Astrocyte of the spinal cord (primary cell): ENCODE results near the gene NUP42.

Experiments
- DNase-seq: peaks from one replicate; pipeline ENCODE4 v3.0.0; 2011; ENCODE audit warnings: low read depth, low spot score
- H3K4me3 ChIP-seq: 2 replicates; pipeline ENCODE4 v1.5.1; 2011; ENCODE audit warnings: low read depth, mild to moderate bottlenecking, low read length, moderate library complexity
- in situ Hi-C: cut with HindIII; loops from 2 replicates; pipeline ENCODE4 v1.10.0; 2017; ENCODE audit warnings: low sequenced_read_pairs
- TF ChIP-seq, protein P1 (sequence below): IDR thresholded peaks from 2 replicates; pipeline ENCODE4 v1.5.1; 2012; ENCODE audit warnings: low read depth, mild to moderate bottlenecking, low read length, inconsistent platforms

NUP42 gene

DNA sequence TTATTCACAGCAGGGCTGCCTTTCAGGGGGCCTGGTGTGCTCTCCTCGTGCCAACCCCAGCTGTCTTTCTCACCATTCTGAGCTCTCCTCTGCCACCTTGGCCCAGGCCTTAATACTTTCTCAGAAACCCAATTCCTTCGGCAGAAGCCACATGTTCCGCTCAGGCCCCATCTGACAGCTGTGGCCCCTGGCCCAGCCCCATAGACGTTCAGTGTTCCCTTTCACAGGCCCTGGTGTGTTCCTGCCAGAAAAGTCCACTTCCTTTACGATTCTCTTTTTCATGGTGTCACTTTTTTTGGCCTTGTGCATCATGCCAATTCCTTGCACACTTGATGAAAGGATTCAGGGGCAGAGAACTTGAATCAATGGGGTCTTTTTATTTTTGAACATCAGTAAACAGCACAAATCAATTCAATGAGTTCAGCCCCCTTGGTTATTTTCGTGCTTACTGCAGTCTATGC is 48.8 kb downstream of the NUP42 start:
- no peak for DNase-seq
- H3K4me3 ChIP-seq, result no peak overlapping the region
- in situ Hi-C loops, result no loop called here
- TF ChIP-seq, protein P1, sequence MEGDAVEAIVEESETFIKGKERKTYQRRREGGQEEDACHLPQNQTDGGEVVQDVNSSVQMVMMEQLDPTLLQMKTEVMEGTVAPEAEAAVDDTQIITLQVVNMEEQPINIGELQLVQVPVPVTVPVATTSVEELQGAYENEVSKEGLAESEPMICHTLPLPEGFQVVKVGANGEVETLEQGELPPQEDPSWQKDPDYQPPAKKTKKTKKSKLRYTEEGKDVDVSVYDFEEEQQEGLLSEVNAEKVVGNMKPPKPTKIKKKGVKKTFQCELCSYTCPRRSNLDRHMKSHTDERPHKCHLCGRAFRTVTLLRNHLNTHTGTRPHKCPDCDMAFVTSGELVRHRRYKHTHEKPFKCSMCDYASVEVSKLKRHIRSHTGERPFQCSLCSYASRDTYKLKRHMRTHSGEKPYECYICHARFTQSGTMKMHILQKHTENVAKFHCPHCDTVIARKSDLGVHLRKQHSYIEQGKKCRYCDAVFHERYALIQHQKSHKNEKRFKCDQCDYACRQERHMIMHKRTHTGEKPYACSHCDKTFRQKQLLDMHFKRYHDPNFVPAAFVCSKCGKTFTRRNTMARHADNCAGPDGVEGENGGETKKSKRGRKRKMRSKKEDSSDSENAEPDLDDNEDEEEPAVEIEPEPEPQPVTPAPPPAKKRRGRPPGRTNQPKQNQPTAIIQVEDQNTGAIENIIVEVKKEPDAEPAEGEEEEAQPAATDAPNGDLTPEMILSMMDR, result no peak

DNA sequence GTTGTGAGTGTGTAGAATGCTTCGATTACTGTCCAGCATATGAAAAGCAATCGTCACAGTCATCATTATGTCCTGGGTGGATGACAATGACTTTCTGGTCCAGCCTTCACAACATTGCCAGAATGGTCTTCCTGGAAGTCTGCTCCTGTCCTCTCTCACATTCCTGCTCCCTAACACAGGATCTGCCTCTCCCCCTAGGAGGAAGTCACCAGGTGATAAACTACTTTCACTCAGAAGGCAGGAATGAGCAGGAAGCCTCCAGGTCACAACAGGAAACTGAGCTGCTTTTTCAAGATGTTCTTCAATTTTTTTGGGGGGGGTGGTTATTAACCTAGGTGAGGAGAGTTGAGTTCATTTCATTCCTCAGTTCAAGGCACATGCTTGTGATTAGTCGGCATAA is 51.1 kb downstream of the NUP42 start:
- no peak for DNase-seq

DNA sequence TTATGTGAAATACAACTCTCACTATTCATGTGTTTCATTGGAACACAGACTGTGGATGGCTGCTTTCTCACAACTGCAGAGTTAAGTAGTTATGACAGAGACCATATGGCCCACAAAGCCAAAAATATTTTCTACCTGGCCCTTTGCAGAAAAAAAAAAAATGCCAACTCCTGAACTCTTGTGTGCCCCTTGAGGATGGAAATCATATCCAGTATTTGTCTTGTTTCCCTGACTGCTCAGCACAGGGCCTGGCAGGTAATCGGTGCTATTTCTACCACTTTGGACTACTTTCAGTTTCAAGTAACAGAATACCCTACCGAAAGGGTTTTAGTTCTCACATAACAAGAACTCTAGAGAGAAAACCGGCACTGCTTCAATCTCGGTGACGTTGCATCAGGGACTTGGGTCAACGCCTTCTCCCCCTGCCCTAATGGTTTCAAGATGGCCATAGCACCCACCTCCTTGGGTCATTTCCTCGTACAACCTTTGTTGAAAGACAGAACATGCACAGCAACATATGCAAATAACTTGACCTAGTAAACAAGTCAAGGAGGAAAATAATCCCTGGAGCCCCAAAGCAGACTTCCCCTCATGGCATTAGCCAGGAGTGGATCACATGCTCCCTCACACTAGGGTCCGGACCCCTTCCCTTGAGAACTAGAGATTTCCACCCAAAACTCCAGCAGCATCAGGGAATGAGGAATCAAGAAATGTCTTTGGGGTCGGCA is 52.9 kb downstream of the NUP42 start:
- no peak for DNase-seq
- no peak overlapping the region for H3K4me3 ChIP-seq
- TF ChIP-seq, protein P1, result no peak
- in situ Hi-C loops, result no loop called here

More for the DNA sequence above, 51.1 kb downstream of the NUP42 start:
- H3K4me3 ChIP-seq, result no peak overlapping the region
- in situ Hi-C loops, result no loop called here
- TF ChIP-seq, protein P1, result no peak

DNA sequence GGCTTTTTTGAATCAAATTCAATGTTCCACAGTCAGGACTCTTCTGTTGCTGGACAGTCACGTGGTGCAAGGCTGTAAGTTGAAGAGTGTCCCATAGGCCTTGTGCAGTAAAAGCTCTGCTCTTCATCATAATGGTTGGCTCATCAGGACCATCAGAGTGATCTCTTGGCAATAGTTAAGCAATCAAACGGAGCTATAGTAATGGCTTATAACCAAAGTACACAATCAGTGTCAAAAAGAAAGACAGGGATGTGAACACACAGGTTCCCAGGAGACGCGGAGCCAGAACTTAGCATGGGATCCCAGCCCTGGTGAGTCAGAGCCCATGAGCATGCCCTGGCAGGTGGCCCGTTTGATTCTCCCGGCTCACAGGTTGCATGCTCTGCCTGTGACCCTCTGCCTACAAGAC is 54.0 kb downstream of the NUP42 start:
- H3K4me3 ChIP-seq, result no peak overlapping the region
- peak; percentile 46 for DNase-seq
- in situ Hi-C loops, result no loop called here
- TF ChIP-seq, protein P1, result no peak

DNA sequence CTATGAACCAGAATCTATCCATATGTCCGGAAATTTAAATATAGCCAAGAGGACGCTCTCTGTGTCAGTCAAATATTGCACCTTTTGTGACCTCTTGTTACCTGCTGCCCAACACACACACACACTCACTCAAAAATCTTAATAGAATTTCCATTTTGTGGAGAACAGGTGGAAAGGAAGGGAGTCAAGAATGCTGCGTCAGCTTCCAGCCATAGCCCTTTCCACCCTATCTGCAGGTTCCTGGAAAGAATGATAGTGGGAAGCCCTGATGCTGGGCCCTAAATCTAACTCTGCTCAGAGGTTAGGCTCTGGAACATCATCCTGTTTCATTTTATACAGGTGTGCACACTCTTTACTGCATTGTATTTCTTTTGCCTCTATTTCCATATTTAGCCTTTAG is 55.2 kb downstream of the NUP42 start:
- in situ Hi-C loops, result no loop called here
- no peak overlapping the region for H3K4me3 ChIP-seq
- DNase-seq, result no peak
- TF ChIP-seq, protein P1, result no peak

DNA sequence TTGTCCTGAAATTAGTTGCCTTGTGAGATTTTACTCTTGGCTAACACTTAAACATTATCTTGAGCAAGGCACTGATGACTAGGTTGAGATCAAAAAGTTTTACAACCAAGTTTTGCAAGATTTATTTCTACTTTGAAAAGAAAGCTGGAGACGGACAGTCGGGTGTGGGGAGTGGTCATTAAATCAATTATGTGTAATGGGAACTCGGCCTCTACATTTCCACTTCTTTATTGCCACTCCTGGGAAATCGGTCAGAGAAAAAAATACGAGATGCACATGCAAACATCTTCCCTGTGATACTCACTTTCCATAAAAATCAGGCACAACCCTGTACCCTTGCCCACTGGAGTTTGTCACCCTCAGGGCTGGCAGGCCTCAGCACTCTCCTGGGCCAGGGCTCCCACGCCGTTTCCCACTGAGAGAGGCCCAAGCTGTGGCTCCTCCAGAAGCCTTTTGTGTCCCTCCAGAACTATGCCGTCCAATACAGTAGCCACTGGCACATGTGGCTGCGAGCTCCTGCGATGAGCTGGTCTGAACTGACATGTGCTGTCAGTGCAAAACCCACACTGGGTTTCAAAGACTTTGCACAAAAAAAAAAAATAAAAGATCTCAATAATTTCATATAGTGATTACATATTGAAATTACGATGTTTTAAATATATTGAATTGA is 57.3 kb downstream of the NUP42 start:
- TF ChIP-seq, protein P1, result no peak

More for the DNA sequence above, 57.3 kb downstream of the NUP42 start:
- no peak overlapping the region for H3K4me3 ChIP-seq
- in situ Hi-C loops, result no loop called here
- no peak for DNase-seq
